ENCODE data around the gene PRCP.
"Not testable (repeated sequence)": the region's sequence is repeated elsewhere in the genome, so short reads cannot be mapped to it uniquely, and the experiment has no call there.

Gene PRCP

DNA sequence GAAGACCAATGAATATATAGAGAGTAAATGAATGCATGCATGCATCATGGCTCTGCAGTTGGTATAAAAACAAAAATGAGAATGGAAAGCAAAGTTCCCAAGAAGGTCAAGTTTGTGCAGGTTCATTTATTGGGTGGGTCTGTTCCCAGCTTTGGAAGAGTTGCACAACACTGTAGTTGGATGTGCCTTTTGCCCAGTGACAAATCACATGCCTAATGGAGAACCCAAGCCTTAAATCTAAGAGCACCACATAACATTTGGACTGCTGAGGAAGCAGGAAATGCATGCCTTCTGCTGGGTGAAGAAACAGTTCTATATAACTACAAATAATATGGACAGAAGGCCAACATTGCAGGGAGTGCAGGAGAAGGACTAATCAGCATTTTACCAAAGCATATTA, 30.6 kb downstream of the PRCP start:
- no peak for DNase-seq

DNA sequence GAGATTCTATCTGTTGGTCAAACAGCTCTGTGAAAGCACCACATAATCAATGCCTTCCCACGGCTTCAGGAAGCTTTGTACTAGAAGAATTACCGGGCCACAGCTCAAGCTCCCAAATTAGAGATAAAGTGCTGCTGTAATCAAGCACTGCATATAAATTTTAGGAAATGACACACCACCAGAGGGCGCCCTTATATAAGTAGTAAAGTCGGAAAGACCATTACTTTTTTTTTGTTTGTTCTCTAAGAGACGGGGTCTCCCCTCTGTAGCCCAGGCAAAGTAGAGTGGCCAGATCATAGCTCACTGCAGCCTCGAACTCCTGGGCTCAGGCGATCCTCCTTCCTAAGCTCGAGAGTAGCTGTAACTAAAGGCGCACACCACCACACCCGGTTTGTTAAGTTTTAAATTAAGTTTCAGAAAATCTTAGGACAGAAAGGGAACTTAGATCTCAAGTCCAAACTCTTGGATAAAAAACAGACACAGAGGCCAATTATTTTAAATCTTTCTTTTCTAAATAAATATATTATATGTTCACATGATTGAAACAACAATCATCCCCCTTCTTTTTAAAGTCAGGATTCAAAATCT, 32.6 kb downstream of the PRCP start:
- DNase-seq = peak; percentile 72

DNA sequence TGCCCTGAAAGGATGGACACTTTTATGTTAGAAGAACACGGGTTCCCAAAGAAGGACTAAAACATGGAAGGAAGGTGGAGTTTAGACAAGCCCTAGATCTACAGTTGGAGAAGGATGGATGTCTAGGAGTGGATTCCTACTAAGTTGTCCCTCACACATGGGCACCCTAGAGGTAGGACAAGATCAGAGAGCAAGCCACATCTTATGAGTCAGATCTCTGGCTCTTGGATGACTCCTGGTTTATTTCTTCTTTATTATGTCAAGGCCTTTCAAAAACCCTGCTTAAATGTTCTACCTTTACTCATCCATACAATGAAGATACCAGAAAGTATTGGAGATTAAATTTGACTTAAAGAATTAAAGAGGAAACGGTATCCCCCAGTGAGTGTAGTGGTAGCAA, 34.4 kb downstream of the PRCP start:
- no peak for DNase-seq

DNA sequence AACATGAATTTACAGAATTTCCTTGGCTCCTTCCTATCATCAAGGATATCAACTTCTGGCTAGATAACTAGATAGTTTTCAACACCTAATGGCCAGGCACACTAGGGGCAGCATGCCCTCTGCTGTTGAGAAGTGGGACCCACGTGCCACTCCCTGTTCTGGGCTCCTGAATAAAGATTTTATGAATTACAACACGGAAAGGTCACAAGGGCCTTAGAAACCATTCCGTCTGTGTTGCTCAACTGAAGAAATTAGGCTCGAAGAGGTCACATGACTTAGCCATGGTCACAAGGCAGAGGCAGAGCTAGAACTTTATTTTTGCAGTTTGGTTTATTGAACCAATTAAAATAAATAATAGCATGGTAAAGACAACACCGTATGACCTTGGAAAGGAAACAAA, 36.0 kb downstream of the PRCP start:
- no peak for DNase-seq

DNA sequence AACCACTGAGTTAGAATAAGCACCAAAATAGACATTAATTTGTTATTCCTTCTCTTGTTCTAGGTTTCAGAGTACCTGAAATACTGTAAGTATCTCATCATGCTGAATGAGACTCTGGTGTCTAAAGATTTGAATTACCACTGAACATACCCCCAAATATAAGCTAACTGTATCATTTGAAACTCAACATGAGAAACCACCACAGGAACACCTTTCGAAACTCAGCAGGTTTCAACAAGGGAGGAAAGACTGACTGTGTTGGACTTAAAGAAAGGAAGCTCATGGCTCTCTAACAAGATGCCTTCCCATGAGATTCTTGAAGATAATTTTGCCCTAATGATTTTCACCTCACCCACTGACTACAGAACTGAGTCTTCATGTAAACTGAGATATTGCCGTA, 37.0 kb downstream of the PRCP start:
- DNase-seq = no peak

DNA sequence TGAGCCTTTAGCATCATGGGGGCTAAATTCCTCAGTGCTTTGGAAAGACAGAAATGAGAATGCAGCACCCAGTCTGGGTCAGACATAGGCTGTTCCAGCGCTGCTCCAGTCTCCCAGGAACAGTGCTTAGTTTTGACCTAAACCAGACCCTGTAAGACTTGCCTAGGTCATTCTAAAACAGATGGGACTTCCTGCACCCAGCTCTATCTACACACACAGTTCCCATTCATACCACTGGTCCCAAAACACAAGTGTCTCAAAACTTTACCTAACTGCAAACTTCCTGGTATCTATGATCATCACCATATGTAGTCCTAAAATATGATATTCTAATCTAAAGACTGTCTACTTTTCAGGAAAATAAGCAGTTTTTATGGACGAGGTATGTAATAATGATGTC, 37.9 kb downstream of the PRCP start:
- DNase-seq = no peak

DNA sequence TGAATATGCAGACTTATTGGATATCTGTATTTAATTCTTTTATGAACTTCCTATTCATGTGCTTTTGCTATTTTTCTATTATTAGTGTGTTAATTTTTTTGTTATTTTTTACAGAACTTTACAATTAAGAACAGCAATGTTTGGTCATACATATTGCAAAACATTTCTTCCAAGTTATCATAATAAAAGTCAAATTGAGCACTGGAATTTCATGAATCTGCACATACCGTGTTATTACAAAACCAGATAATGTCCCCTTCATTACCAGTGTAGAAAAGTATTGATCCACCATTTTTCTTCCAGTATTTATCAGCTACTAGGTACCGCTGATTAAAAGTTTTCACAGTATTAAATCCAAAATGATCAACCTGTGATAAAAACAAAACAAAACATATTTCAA, 40.5 kb downstream of the PRCP start:
- no peak for DNase-seq

DNA sequence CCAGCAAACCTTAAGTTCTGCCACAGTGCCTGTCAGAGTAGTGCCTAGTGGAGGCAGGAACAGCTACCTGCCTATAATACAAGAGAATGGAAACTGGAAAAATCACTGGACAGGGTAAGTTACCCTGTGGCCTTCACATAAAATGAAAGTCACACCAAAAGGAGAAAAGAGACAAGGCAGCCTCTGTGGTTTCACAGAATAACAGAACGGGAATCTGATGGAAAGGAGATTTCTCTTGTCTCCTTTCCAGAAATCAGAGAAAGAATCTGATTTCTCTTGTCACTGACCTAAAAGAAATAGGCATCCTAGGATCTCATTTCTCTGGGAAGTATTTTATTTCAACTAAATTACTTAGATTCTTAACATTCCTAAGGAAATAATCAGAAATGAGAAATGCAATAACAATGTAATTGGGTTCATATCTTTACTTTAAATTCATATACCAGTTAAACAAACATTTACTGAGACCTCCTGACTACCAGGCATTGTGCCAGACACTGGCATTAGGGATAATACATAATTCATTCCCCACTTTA, 41.6 kb downstream of the PRCP start:
- no peak for DNase-seq

DNA sequence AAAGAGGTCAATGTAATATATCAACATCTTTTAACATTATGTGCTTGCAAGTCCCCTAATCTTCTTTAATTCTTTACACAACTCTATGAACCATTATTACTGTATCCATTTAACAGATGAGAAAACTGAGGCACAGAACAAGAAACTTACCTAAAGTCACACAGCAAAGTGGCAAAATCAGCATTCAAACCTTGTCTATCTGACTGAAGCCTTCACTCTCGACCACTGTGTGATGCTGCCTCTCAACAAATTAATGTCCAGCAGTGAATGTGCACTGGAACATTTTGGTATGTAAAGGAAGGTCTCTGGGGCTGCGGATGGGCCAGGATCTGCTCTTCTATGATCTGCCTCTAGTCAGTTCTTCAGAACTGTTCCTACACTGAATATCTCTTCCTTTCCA, 42.1 kb downstream of the PRCP start:
- DNase-seq = no peak

DNA sequence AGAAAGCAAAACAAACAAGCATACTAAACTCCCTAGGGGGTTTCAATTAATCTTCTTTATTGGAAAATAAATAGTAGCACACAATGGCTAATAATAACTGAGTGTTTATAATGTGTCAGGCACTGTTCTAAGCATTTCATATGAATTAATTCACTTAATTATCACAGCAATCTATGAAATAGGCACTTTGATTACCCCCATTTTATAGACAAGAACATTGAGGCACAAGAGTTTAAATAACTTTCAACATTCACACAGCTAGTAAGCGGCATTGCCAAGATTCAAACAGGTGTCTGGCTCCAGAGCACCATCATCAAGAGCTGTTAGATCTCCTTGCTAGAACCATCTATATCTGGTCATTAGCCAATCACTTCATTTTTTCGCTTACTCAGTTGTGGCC, 43.1 kb downstream of the PRCP start:
- no peak for DNase-seq

DNA sequence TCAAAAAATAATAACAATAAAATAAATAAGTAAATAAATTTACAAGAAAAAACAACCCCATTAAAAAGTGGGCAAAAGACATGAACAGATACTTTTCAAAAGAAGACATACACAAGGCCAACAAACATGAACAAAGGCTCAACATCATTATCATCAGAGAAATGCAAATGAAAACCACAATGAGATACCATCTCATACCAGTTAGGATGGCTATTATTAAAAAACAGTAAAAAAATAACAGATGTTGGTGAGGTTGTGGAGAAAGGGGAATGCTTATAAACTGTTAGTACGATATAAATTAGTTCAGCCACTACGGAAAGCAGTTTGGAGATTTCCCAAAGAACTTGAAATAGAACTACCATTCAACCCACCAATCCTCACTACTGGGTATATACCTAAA, 44.6 kb downstream of the PRCP start:
- no peak for DNase-seq

DNA sequence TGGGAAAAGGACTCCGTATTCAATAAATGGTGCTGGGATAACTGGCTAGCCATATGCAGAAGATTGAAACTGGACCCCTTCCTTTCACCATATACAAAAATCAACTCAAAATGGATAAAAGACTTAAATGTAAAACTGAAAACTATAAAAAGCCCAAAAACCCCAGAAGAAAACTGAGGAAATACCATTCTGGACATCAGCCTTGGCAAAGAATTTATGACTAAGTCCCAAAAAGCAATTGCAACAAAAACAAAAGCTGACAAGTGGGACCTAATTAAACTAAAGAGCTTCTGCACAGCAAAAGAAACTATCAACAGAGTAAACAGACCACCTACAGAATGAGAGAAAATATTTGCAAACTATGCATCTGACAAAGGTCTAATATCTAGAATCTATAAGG, 45.3 kb downstream of the PRCP start:
- not testable (repeated sequence) for DNase-seq

DNA sequence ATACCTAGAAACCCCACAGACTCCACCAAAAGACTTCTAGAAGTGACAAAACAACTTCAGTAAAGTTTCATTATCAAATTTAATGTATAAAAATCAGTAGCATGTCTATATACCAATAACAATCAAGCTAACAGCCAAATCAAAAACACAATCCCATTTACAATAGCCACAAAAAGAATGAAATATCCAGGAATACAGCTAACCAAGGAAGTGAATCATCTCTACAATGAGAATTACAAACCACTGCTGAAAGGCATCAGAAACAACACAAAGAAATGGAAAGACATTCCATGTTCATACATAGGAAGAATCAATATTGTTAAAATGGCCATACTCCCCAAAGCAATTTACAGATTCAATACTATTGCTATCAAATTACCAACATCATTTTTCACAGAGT, 46.0 kb downstream of the PRCP start:
- DNase-seq = no peak

DNA sequence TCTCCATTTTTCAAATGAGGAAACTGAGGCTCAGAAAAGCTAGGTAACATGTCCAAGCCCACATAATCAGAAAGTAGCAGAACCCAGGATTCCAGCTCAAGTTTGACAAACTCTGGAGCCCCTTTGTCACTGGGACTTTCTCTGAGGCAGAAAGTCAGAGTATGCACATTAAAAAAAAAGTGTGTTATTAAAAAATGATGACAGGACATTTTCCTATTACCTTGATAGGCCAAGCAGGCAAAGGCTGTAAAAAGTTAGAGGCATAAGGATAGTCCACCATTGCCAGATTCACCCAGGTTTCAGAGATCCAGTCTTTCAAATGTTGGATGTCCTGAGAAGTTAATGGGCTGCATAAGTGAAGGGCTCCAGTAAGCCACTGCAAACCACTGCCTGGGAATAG, 51.4 kb downstream of the PRCP start:
- DNase-seq = no peak

DNA sequence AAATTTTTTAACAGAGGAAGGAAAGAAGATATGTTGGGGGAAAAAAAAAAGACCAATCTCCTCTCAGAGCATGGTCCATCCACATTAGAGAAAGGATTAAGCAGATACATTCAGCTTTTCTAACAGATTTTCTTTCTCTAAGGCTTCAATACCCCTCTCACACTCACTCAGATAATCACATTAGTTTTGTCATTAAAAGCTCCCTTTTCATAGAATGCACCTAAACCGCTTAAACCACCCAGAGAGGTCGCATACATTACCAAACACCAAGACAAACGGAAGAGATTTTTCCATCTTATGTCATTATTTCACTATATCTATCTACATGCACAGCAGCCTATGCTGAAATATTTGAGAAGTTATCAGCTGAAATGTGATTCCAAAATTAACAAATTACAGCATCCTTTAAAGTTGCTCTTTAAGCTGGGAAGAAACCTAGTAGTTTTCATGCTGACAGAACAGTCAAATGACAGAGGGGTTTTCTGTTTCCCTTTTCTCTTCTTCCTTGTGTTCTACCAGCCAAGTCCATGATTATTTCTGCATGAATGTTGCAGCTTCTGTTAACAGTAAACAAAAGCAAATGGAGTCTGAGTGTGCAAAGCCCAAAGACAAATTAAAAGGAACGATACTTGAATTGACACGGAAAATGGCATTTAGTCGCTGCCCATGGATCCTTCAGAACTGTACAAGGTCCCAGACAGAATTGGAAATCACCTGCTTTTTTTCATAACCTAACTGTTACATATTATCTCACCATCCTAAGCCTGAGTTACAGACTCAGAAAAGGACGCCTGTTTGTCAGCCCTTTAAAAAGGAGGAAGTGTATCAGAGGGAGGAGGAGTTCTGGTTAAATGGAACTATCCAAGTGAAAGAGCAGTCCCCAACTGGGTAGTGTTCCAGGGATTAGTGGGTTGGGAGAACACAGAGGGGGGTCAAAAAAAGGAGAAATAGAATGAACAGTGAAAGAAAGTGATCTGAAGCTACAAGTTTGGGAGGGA, 54.6 kb downstream of the PRCP start:
- no peak for DNase-seq

DNA sequence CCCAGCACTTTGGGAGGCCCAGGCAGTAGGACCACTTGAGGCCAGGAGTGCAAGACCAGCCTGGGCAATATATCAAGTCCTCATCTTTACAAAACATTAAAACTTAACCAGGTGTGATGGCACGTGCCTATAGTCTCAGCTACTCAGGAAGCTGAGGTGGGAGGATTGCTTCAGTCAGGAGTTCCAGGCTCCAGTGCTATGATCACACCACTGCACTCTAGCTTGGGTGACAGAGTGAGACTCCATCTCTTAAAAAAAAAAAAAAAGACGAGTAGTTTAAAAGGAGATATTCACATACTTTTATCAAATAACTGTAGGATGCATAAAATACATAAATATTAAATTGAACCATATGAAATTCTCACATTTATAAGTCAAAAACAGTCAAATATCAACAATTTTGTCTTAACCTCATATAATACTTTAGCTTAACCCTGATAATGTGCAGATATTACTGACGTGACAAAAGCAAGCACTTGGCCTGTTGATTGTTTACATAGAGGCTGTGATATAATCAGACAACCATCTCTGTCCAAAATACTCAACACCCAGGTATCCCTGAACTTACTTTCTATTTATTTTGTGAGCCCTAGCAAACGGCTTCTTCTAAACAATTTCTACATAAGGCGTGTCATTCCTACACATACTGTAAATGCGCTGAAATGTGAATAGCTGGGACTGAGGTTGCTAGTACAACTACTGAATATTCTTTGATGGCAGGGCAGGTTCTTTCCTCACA, 57.0 kb downstream of the PRCP start:
- DNase-seq = no peak

DNA sequence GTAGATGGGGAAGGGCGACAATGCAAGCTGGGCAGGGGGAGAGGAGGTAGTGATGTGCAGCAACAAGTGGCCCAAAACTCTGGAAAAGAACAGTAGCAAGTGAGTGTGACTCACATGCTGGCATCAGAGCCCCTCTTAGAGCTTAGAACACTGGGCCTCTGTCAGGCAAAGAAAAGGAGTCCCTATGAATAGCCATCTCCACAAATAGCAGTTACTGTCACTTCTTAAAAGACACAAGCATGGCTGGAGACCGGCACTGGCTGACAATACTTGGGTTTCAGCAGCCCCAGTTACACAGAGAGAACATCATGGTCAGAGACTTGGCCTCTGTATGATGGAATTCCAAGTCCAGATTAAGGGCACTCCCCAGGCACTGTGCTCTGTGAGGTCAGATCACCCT, 58.2 kb downstream of the PRCP start:
- DNase-seq = no peak

DNA sequence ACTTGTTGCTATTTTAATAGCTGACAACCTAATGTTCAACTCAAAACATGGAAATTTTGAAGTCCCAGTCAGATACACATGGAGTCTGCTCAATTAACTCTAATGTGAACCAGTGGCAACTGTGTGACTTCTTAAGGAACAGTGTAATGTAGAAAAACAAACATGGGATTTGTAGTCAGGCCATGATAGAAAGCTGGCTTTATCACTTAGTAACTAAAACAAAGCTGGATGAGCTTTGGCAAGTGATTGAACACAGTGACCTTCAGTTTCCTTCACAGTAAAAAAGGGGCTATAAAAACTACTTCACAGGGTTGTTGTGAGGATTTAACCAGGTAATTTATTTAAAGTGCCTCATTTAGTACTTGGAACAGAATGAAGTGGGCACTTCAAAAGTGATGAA, 62.6 kb downstream of the PRCP start:
- no peak for DNase-seq

DNA sequence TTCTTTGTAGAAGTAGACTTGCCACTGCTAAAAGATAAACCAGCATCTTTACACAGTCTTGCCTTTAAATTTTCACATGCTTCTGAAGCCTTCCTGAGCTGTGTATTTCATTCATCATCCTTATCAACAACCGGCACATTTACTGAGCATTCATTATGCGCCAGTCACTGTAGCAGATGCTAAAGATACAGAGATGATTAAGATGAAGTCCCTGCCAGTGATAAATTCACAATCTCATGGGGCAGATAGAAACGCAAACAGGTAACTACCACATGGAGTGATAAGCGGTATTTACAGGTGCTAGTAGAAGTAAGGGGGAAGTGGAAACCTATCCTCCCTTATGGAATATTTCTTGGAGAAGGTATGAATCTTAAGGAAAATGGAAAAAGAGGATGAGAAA, 67.2 kb downstream of the PRCP start:
- DNase-seq = no peak

DNA sequence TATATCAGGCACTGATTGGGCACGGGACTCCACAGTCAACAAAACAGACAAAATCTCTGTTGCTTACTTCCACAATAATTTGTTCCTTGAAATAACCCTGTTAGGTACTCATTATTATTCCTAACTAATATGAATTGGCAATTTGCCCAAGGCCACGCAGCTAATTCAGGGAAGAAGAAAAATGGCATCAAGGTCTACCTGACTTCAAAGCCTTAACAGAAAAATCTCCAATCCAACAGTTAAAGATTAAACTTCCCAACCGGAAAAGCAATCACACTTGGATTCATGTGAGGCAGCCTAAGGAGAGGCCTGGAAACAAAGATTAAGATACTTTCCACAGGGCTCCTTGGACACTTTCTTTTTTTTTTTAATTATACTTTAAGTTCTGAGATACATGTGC, 68.9 kb downstream of the PRCP start:
- DNase-seq = no peak

DNA sequence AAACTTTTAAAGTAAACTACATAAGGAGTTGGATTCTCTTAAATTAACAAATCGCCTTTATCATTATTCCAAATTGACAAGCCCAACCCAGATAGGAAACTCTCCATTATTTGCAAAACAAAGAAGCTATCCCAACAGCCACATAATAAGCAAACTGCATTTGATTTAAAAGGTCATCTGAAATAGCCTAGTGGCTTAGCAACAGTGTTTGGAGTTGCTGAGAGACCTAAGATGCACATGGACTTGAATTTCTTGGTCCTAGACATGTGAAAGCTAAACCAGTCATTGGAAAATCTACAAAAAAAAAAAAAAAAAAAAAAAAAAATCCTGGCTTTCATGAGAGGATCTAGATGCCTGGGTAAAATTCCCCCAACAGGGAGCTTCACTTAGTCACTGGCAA, 69.5 kb downstream of the PRCP start:
- DNase-seq = no peak

DNA sequence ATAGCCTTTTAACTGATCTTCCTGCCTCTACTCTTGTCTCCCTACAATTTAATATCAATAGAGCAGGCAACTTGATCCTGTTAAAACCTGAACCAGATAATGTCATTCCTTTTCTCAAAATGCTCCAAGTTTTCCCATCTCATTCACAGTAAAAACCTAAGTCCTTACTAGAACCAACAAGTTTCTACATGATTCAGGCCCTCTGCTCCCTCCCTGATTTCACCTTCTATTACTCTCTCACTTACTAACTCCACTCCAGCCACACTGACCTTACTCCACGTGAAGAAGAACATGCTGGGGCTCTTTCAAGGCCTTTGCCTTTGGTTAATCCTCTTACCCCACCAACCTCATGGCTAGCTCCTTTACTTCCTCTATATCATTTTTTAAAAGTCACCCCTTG, 71.1 kb downstream of the PRCP start:
- no peak for DNase-seq

DNA sequence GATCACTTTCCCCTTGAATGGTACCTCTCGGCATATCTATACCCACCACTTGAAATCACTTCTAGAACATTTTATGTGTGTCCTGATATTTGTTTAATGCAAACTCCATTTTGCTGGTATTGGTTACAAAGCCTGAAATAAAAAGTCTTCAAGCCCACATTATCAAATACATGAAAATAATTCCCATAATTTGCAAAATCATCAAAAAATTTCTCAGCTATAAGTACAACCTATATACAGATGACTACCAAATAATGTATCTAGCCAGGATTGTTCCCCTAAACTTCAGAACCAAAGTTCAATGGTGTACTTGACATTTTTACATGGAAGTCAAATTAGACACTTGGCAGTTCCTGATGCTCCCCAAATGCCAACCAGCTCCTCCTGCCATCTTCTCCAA, 71.8 kb downstream of the PRCP start:
- DNase-seq = no peak

DNA sequence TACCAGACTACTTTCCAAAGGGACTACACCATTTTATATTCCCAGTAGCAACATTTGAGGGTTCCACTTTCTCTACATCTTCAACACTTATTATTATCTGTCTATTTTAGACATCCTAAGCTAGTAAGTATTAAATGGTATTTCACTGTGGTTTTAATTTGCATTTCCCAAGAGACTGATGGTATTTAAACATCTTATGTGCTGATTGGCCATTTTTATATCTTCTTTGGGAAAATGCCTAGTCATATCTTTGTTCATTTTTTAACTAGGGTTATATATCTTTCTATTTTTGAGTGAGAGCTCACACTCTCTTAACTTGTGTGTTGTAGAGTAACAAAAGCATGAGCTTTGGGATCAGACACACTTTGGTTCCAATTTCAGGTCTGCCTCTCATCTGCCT, 73.7 kb downstream of the PRCP start:
- no peak for DNase-seq
